ENCODE data around the gene KCNIP1. TPM values are rescaled to one million over a fixed set of nuclear protein-coding genes. Genes with fewer than 3 reads are reported as not detected.

The KCNIP1 gene
- total RNA-seq, 4 donors from 2014 or later = 0.97 to 1.7 TPM; not detected in 2

DNA sequence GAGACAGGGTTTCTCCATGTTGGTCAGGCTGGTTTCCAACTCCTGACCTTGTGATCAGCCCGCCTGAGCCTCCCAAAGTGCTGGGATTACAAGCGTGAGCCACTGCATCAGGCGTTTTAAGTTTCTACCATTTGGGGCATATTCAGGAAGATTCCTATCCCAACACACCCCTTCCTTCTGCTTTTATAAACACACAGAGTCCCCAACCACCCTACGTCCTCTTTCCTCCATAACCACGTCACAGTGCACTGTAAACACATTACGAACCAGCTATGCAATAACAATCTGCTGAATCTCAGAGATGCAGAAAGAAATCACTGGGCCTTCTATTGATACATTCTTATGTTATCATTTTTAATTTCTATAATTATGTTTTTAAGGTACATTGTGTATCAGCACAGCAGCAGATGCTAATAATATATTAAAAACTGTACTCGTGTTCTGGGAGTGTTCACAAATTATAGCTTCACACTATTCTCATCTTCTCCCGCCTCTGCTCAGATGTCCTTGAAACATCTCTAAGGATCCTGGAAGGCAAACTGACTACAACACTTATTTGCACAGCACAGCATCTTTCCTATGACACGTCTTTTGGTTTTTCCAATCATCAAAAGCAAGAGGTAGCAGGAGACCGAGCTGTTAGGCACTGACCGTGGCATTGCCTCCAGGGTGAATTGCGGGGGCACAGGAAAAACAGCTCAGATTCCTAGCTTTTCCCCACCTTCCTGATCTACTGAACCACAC lies 60.2 kb downstream of the KCNIP1 start:
- 83% methylated on average over 12 of the region's 12 CpGs for WGBS

DNA sequence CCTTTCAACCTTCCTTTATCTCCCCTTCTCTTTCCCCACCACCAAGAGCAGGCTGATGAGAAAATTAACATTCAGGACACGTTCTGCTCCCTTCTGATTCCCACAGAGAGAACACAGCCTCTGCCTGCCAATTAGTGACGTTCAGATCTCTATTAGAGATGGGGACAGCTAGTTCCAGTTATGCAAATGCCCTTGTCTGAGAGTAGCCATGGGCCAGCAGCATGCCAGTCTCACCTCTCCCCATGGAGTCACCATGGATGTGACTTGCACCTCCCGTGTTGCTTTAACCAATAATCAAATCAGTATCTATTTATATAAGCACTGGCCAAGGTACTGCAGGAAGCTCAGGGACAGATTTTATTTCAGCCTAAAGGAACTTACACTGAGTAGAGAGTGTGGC lies 61.3 kb downstream of the KCNIP1 start:
- Histone ChIP-seq H3K4me1 (no peaks in the 10 kb centered on the region), H3K9me3 (no peaks in the 10 kb centered on the region), H3K27me3 (peaks cover 0 to 30% (median 0%) of the 10 kb centered on the region in 4 donors), H3K36me3 (no peaks in the 10 kb centered on the region), H3K4me3 (no peak overlapping the region), H3K27ac (replicated peaks in 1 of 4) (no peak overlapping the region)
- intact Hi-C loops (cut with DNase I) = no loop called here
- 53% methylated on average over 3 of the region's 3 CpGs for WGBS
- TF ChIP-seq, protein P1, sequence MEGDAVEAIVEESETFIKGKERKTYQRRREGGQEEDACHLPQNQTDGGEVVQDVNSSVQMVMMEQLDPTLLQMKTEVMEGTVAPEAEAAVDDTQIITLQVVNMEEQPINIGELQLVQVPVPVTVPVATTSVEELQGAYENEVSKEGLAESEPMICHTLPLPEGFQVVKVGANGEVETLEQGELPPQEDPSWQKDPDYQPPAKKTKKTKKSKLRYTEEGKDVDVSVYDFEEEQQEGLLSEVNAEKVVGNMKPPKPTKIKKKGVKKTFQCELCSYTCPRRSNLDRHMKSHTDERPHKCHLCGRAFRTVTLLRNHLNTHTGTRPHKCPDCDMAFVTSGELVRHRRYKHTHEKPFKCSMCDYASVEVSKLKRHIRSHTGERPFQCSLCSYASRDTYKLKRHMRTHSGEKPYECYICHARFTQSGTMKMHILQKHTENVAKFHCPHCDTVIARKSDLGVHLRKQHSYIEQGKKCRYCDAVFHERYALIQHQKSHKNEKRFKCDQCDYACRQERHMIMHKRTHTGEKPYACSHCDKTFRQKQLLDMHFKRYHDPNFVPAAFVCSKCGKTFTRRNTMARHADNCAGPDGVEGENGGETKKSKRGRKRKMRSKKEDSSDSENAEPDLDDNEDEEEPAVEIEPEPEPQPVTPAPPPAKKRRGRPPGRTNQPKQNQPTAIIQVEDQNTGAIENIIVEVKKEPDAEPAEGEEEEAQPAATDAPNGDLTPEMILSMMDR (IDR thresholded peaks at IDR 0.05) = no peak
- TF ChIP-seq EP300 (IDR thresholded peaks at IDR 0.05) (no peak), POLR2A (IDR thresholded peaks at IDR 0.05; ENCODE audit: low read depth) (no peak), POLR2AphosphoS5 (IDR thresholded peaks at IDR 0.05) (no peak)
- DNase-seq (ENCODE audit: extremely low spot score) = no peak

More for the DNA sequence above, 60.2 kb downstream of the KCNIP1 start:
- Histone ChIP-seq H3K27ac (replicated peaks in 1 of 4) (no peak overlapping the region), H3K36me3 (no peaks in the 10 kb centered on the region), H3K27me3 (peaks cover 0 to 20% (median 0%) of the 10 kb centered on the region in 4 donors), H3K9me3 (no peaks in the 10 kb centered on the region), H3K4me3 (no peak overlapping the region), H3K4me1 (no peaks in the 10 kb centered on the region)
- TF ChIP-seq EP300 (IDR thresholded peaks at IDR 0.05) (no peak), POLR2AphosphoS5 (IDR thresholded peaks at IDR 0.05) (no peak), POLR2A (IDR thresholded peaks at IDR 0.05; ENCODE audit: low read depth) (no peak)
- TF ChIP-seq, protein P1 (IDR thresholded peaks at IDR 0.05) = no peak
- intact Hi-C loops (cut with DNase I) = no loop called here
- DNase-seq (ENCODE audit: extremely low spot score) = no peak

GRCh38 chr5:170569101-170569500 lies 65.3 kb downstream of the KCNIP1 start:
- intact Hi-C loops (cut with DNase I) = no loop called here
- Histone ChIP-seq H3K27me3 (peaks cover 0 to 41% (median 3%) of the 10 kb centered on the region in 4 donors), H3K4me1 (peaks cover 0 to 19% (median 4%) of the 10 kb centered on the region in 4 donors), H3K27ac (replicated peaks in 1 of 4) (no peak overlapping the region), H3K4me3 (no peak overlapping the region), H3K9me3 (no peaks in the 10 kb centered on the region), H3K36me3 (no peaks in the 10 kb centered on the region)
- WGBS = 95% methylated on average over 5 of the region's 5 CpGs
- no peak for TF ChIP-seq POLR2AphosphoS5 (IDR thresholded peaks at IDR 0.05)
- DNase-seq (ENCODE audit: extremely low spot score) = no peak

DNA sequence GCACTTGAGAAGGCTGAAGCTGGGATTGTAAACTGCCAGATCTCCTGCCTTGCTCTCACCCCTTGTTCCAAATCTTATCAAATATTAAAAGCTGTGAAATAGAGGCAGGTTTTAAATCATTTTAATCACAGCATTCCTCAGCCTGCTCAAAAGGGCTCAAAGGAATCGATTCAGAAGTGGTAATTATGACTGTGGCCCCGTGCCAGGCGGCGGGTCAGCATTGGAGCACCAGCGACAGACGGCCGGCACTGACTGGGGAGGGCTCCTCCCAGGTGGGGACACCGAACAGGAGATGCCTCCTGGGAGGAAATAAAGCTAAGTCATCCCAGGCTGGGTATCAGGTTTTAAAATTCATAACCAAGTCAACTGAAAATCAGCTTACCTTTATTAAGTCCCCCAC lies 66.7 kb downstream of the KCNIP1 start:
- Histone ChIP-seq H3K9me3 (peaks cover 0 to under 1% (median 0%) of the 10 kb centered on the region in 4 donors), H3K36me3 (no peaks in the 10 kb centered on the region), H3K4me3 (no peak overlapping the region), H3K27me3 (peaks cover 0 to 41% (median 3%) of the 10 kb centered on the region in 4 donors), H3K27ac (replicated peaks in 1 of 4) (no peak overlapping the region), H3K4me1 (peaks cover 0 to 19% (median 4%) of the 10 kb centered on the region in 4 donors)
- DNase-seq (ENCODE audit: extremely low spot score) = no peak
- intact Hi-C loops (cut with DNase I) = no loop called here
- 71% methylated on average over 1 of the region's 8 CpGs for WGBS
- TF ChIP-seq EP300 (IDR thresholded peaks at IDR 0.05) (no peak), POLR2A (IDR thresholded peaks at IDR 0.05; ENCODE audit: low read depth) (no peak), POLR2AphosphoS5 (IDR thresholded peaks at IDR 0.05) (no peak)
- TF ChIP-seq, protein P1 (IDR thresholded peaks at IDR 0.05) = no peak

DNA sequence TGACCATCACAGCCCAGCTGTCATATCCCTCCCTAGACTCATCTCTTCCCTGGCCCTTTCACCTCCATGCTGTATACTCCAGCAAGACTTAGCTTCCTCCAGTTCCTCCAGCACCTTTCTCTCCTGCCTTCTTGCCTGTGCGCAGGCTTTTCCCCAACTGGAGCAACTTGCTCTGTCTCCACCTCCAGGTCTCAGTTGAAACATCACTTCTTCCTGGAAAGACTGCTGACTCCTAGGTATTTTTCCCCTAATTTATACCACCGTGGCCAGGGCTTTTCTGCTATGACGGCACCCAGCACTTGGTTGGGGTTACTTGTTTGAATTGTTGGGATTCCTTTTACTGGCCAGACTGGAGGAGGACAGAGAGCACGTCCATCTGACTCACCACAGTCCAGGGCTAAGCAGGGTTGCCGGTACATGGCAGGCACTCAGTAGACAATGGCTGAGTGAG lies 67.5 kb downstream of the KCNIP1 start:
- no peak overlapping the region for H3K4me3 ChIP-seq
- H3K9me3 ChIP-seq = peaks cover 0 to 8% (median 3%) of the 10 kb centered on the region in 4 donors
- 58% methylated on average over 5 of the region's 5 CpGs for WGBS
- intact Hi-C loops (cut with DNase I) = no loop called here
- TF ChIP-seq, protein P1 (IDR thresholded peaks at IDR 0.05) = no peak
- TF ChIP-seq POLR2AphosphoS5 (IDR thresholded peaks at IDR 0.05) (no peak), EP300 (IDR thresholded peaks at IDR 0.05) (no peak), POLR2A (IDR thresholded peaks at IDR 0.05; ENCODE audit: low read depth) (no peak)
- peaks cover 0 to 19% (median 4%) of the 10 kb centered on the region in 4 donors for H3K4me1 ChIP-seq
- no peaks in the 10 kb centered on the region for H3K36me3 ChIP-seq
- no peak overlapping the region for H3K27ac ChIP-seq (replicated peaks in 1 of 4)
- peaks cover 0 to 41% (median 3%) of the 10 kb centered on the region in 4 donors for H3K27me3 ChIP-seq
- no peak for DNase-seq (ENCODE audit: extremely low spot score)

Data from esophagus muscularis mucosa (tissue), 4 donors.